Duodenal mucosa (tissue), 2 donors: Measurements from ENCODE around the gene MAVS.

Experiments
- H3K27ac ChIP-seq: one replicate; pipeline ENCODE4 v1.7.0; 2013; ENCODE audit warnings: low read depth, low read length
- H3K27me3 ChIP-seq, 2 donors: one replicate each; pipeline ENCODE4 v1.7.0; 2013; ENCODE audit warnings: low read length in 2 of 2, control low read depth in 1 of 2; ENCODE audit not compliant: insufficient read depth in 2 of 2, control insufficient read depth in 1 of 2
- H3K36me3 ChIP-seq, 2 donors: one replicate each; pipeline ENCODE4 v1.7.0; 2013; ENCODE audit warnings: low read length in 2 of 2, control low read depth in 1 of 2; ENCODE audit not compliant: insufficient read depth in 2 of 2, control insufficient read depth in 1 of 2
- H3K4me1 ChIP-seq, 2 donors: one replicate each; pipeline ENCODE4 v1.7.0; 2013; ENCODE audit warnings: low read length in 2 of 2, control low read depth in 1 of 2; ENCODE audit not compliant: insufficient read depth in 2 of 2, control insufficient read depth in 1 of 2
- H3K4me3 ChIP-seq, 2 donors: one replicate each; pipeline ENCODE4 v1.7.0; 2013; ENCODE audit warnings: low read length in 2 of 2, low read depth in 1 of 2
- H3K9ac ChIP-seq, 2 donors: one replicate each; pipeline ENCODE4 v1.7.0; 2013; ENCODE audit warnings: low read length in 2 of 2, low read depth in 1 of 2
- H3K9me3 ChIP-seq, 2 donors: one replicate each; pipeline ENCODE4 v1.7.0; 2013; ENCODE audit warnings: low read length in 2 of 2, control low read depth in 1 of 2; ENCODE audit not compliant: control insufficient read depth in 1 of 2

Gene MAVS

DNA sequence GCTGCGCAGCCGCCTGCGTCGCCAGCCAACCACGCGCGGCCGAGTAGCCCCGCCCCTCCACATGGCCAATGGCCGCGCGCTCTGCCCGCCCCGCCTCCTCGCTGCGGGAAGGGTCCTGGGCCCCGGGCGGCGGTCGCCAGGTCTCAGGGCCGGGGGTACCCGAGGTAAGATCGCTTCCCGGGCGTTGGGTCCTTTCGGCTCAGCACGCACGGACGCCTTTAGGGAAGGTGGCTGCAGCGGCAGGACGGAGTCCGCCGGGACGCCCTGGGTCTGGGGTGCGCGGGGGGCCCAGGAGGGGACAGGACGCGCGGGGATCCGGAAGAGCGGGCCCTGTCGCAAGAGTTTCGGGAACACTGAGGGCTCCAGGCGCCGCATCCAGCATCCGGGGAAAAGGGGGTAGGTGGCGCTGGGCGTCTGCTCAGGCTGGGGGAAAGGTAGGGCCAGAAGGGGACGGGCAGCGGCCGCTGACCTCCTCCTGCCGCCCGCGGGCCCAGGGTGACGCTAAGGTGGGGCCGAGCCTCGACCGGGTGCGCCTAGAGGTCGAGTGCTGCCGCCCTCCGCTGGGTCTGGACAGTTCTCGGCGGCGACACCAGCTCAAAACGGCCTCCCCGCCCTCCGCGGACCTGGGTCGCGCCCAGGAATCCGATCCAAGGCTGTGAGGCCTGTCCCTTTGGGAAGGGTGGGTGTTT is at the start of gene MAVS:
Gene MAVS (plus strand): TSS at position 95 of the 689 bp plus-strand sequence. CDS start 7,791 bp downstream, outside the sequence.
- Histone ChIP-seq H3K36me3 (no peaks in the 10 kb centered on the region), H3K9me3 (no peaks in the 10 kb centered on the region), H3K4me1 (peaks cover 24 to 50% of the 10 kb centered on the region in 2 donors), H3K4me3 (peak within 1 kb of the TSS; percentile 93 to 96), H3K9ac (peak within 1 kb of the TSS; percentile 97 to 98), H3K27ac (peak within 1 kb of the TSS; percentile 91), H3K27me3 (no peaks in the 10 kb centered on the region)

GRCh38 chr20:3797226-3797545 is 49.4 kb upstream of the MAVS start:
- peak overlapping the region; percentile 62 to 70 for H3K9ac ChIP-seq
- H3K36me3 ChIP-seq, result peaks cover 17 to 20% of the 10 kb centered on the region in 2 donors
- peaks cover 38 to 46% of the 10 kb centered on the region in 2 donors for H3K4me1 ChIP-seq
- peak overlapping the region; percentile 84 to 89 for H3K4me3 ChIP-seq
- H3K9me3 ChIP-seq, result no peaks in the 10 kb centered on the region
- H3K27ac ChIP-seq, result peak overlapping the region; percentile 53
- H3K27me3 ChIP-seq, result no peaks in the 10 kb centered on the region

GRCh38 chr20:3797592-3798372 is 48.9 kb upstream of the MAVS start:
- Histone ChIP-seq H3K9me3 (no peaks in the 10 kb centered on the region), H3K4me3 (peak overlapping the region; percentile 84 to 89), H3K9ac (peak overlapping the region; percentile 62 to 70), H3K4me1 (peaks cover 38 to 46% of the 10 kb centered on the region in 2 donors), H3K36me3 (peaks cover 21 to 26% of the 10 kb centered on the region in 2 donors), H3K27ac (peak overlapping the region; percentile 53), H3K27me3 (no peaks in the 10 kb centered on the region)

GRCh38 chr20:3798373-3798768 is 48.3 kb upstream of the MAVS start:
- Histone ChIP-seq H3K36me3 (peaks cover 27 to 32% of the 10 kb centered on the region in 2 donors), H3K4me3 (peak overlapping the region; percentile 40 to 89), H3K9ac (peak overlapping the region; percentile 15 to 62), H3K4me1 (peaks cover 38 to 46% of the 10 kb centered on the region in 2 donors), H3K27me3 (no peaks in the 10 kb centered on the region), H3K9me3 (no peaks in the 10 kb centered on the region), H3K27ac (peak overlapping the region; percentile 23)

DNA sequence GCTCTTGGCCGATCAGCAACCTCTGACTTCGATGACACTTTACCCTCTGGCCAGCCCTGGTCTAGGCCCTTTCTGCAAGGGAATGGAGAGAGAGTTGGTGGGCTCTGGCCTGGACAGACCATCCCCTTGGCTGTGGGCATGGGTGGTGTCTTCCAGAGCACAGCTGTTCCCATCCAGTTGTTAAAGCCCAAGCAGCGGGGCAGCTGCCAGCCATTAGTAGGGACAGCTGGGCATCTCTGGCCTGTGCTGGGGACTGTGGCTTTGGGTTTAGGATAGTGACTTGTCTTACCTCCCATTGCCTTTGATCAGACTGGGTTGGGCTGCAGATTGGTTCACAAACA is 47.8 kb upstream of the MAVS start:
- no peaks in the 10 kb centered on the region for H3K27me3 ChIP-seq
- H3K9me3 ChIP-seq, result no peaks in the 10 kb centered on the region
- peaks cover 38 to 46% of the 10 kb centered on the region in 2 donors for H3K4me1 ChIP-seq
- peaks cover 29 to 37% of the 10 kb centered on the region in 2 donors for H3K36me3 ChIP-seq
- no peak overlapping the region for H3K9ac ChIP-seq
- H3K4me3 ChIP-seq, result no peak overlapping the region
- no peak overlapping the region for H3K27ac ChIP-seq

GRCh38 chr20:3800256-3800877 is 46.3 kb upstream of the MAVS start:
- H3K4me3 ChIP-seq, result no peak overlapping the region
- peaks cover 34 to 50% of the 10 kb centered on the region in 2 donors for H3K36me3 ChIP-seq
- H3K4me1 ChIP-seq, result peaks cover 39 to 45% of the 10 kb centered on the region in 2 donors
- H3K27ac ChIP-seq, result no peak overlapping the region
- H3K27me3 ChIP-seq, result no peaks in the 10 kb centered on the region
- no peak overlapping the region for H3K9ac ChIP-seq
- H3K9me3 ChIP-seq, result no peaks in the 10 kb centered on the region

GRCh38 chr20:3800878-3801260 is 45.8 kb upstream of the MAVS start:
- Histone ChIP-seq H3K36me3 (peaks cover 34 to 50% of the 10 kb centered on the region in 2 donors), H3K27ac (no peak overlapping the region), H3K9ac (no peak overlapping the region), H3K27me3 (no peaks in the 10 kb centered on the region), H3K9me3 (no peaks in the 10 kb centered on the region), H3K4me3 (no peak overlapping the region), H3K4me1 (peaks cover 44% of the 10 kb centered on the region in 2 donors)

DNA sequence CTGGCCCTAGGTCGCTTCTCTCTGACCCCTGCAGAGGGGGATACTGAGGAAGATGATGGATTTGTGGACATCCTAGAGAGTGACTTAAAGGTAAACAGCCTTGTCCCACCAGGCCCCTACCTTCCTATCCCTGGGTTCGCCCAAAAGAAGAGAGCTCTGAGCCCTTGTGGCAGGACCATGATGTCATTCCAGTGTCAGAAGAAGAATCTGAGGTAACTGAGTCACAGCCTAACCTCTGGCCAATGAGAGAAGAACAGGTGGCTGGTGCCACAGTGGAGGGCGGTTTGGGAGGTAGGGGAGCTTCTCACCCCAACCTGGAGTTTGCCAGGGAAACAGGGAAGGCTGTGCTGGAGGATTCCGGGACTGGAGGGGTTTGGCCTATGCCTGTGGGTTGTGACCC is 45.3 kb upstream of the MAVS start:
- Histone ChIP-seq H3K9ac (no peak overlapping the region), H3K27me3 (no peaks in the 10 kb centered on the region)

DNA sequence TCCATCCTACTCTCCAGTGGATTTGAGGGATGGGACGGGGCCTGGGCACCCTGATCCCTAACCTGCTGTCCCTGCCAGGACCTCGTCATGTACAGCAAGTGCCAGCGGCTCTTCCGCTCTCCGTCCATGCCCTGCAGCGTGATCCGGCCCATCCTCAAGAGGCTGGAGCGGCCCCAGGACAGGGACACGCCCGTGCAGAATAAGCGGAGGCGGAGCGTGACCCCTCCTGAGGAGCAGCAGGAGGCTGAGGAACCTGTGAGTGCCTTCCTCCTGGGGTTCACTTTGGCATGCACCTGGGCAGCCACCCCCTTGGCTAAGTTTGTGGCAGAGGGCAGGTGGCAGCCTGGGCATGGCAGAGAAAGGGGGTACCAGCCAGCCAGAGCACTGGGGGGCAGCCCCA is 44.8 kb upstream of the MAVS start:
- Histone ChIP-seq H3K27me3 (no peaks in the 10 kb centered on the region), H3K4me1 (peaks cover 47 to 49% of the 10 kb centered on the region in 2 donors), H3K4me3 (no peak overlapping the region), H3K9ac (no peak overlapping the region), H3K27ac (no peak overlapping the region), H3K36me3 (peaks cover 34 to 50% of the 10 kb centered on the region in 2 donors), H3K9me3 (no peaks in the 10 kb centered on the region)

More for the DNA sequence above, 45.3 kb upstream of the MAVS start:
- Histone ChIP-seq H3K4me1 (peaks cover 48% of the 10 kb centered on the region in 2 donors), H3K27ac (no peak overlapping the region), H3K36me3 (peaks cover 34 to 50% of the 10 kb centered on the region in 2 donors), H3K4me3 (no peak overlapping the region), H3K9me3 (no peaks in the 10 kb centered on the region)
